PC-3 (cell line): ENCODE results near the gene PLXNA3.

Experiments
- EZH2 ChIP-seq: fragments of 300-600 bp; sonication (generic); IDR thresholded peaks from one replicate; pipeline ENCODE4 v1.6.1; 2017; ENCODE audit warnings: antibody characterized with exemption, mild to moderate bottlenecking, low read length; ENCODE audit not compliant: unreplicated experiment
- EZH2phosphoT487 ChIP-seq: fragments of 300-600 bp; sonication (generic); IDR thresholded peaks from 2 replicates; pipeline ENCODE4 v1.6.1; 2018; ENCODE audit warnings: mild to moderate bottlenecking, antibody characterized with exemption, low read length, borderline replicate concordance
- TF ChIP-seq, protein P1 (sequence below): fragments of 300-600 bp; sonication (generic); conservative IDR thresholded peaks from 2 replicates; pipeline ENCODE4 v1.5.1; 2017; ENCODE audit warnings: antibody characterized with exemption, low read depth, mild to moderate bottlenecking, low read length

DNA sequence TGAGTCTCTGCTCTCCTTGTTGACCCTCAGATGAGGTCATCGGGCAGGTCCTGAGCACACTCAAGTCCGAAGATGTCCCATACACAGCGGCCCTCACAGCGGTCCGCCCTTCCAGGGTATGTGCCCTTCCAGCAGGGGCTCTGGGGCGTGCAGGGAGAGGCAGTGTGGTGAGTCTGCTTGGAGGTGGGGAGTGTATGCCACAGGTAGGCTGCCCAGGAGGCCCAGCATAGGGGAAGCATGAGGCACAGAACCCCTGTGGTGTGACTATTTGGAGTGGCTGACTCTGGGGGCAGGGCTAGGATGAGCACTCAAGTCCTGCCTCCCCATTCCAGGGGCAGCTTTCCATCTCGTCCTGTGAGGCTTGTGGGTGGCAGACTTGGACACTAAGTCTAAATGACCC is 24.5 kb upstream of the PLXNA3 start:
- TF ChIP-seq, protein P1, sequence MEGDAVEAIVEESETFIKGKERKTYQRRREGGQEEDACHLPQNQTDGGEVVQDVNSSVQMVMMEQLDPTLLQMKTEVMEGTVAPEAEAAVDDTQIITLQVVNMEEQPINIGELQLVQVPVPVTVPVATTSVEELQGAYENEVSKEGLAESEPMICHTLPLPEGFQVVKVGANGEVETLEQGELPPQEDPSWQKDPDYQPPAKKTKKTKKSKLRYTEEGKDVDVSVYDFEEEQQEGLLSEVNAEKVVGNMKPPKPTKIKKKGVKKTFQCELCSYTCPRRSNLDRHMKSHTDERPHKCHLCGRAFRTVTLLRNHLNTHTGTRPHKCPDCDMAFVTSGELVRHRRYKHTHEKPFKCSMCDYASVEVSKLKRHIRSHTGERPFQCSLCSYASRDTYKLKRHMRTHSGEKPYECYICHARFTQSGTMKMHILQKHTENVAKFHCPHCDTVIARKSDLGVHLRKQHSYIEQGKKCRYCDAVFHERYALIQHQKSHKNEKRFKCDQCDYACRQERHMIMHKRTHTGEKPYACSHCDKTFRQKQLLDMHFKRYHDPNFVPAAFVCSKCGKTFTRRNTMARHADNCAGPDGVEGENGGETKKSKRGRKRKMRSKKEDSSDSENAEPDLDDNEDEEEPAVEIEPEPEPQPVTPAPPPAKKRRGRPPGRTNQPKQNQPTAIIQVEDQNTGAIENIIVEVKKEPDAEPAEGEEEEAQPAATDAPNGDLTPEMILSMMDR = no peak
- TF ChIP-seq EZH2 = no peak
- no peak for TF ChIP-seq EZH2phosphoT487
